ENCODE results near the gene NAGLU. TPM values are rescaled to one million over a fixed set of nuclear protein-coding genes. Genes with fewer than 3 reads are reported as not detected.

Gene NAGLU
- total and polyA plus RNA-seq, 11 donors = 8.4 to 22.0 (median 12.5) TPM

DNA sequence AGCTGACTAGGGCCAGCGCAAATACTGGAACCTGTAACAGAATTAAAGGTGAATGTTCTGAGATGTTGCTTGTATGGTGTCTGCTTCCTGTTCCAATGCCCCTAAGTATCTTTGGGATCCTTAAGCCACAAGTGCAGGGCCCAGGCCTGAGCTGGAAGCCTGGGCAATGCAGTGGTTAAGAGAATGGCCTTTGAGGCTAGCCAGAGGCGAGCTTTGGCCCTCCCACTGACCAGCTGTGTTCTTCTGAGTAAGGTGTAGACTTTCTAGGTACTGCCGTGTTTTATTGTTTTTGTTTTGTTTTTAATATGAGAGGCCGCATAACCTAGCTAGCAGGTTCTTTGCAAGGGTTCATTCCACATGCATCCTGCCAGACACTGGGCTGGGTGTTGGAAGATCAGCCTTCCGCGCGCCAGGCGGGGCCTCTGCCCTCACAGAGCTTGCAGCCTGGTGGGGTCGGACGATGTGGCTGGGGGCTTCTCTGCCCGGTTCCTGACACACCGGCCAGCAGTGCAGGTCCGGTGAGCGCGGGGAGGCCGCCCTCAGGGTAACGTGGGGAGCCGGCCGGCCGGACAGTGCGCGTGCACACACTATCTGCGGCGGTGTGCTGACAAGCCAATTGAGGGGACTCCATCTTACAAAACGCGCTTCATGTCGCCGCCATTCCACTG lies 30.3 kb downstream of the NAGLU start:
- no peak for TF ChIP-seq POLR2A (IDR thresholded peaks at IDR 0.05)
- TF ChIP-seq, protein P1, sequence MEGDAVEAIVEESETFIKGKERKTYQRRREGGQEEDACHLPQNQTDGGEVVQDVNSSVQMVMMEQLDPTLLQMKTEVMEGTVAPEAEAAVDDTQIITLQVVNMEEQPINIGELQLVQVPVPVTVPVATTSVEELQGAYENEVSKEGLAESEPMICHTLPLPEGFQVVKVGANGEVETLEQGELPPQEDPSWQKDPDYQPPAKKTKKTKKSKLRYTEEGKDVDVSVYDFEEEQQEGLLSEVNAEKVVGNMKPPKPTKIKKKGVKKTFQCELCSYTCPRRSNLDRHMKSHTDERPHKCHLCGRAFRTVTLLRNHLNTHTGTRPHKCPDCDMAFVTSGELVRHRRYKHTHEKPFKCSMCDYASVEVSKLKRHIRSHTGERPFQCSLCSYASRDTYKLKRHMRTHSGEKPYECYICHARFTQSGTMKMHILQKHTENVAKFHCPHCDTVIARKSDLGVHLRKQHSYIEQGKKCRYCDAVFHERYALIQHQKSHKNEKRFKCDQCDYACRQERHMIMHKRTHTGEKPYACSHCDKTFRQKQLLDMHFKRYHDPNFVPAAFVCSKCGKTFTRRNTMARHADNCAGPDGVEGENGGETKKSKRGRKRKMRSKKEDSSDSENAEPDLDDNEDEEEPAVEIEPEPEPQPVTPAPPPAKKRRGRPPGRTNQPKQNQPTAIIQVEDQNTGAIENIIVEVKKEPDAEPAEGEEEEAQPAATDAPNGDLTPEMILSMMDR (IDR thresholded peaks at IDR 0.05) = no peak
- intact Hi-C loops (cut with DNase I) = no loop called here
- Histone ChIP-seq H3K36me3 (peaks cover 0 to 57% (median 50%) of the 10 kb centered on the region in 9 donors), H3K27ac (peak overlapping the region; percentile 94 to 99 (median 98)), H3K9me3 (no peaks in the 10 kb centered on the region), H3K4me1 (peaks cover 10 to 61% (median 42%) of the 10 kb centered on the region in 12 donors), H3K27me3 (no peaks in the 10 kb centered on the region), H3K4me3 (peak overlapping the region; percentile 74 to 98 (median 92))
- DNase-seq (no peak), ATAC-seq (peak in 2 of 4 donors; percentile 4 to 20)
- WGBS, 4 donors = 21 to 50% (median 29%) methylated on average over 14 to 28 of the region's 28 CpGs

DNA sequence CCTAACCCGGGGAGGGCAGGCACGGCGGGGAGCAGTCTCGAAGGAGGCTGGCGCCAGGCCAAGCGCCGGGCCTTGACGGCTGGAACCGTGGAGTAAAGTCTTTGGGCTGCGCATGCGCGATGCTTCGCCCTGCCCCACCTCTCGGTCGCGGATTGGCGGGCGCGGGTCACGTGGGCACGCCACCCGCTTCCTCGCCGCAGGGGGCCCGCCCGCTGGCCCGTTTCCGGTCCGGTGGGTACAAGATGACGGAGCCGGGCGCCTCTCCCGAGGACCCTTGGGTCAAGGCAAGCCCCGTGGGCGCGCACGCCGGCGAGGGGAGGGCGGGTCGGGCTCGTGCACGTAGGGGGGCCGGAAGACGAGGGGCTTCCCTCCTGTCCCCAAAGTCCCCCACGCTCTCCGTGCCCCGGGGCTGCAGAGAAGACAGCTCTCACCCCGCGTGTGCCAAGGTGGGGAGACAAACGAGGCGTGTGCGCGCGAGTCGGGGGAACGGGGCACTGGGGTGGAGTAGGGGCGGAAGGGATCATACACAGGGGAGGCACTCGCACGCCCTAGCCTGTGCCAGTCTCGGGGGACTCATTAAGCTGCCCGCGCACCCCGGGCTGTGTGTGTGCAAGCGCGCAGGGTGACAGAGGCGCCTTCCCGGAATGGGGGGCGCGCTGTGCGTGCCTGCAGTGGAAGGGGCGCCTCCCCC lies 31.0 kb downstream of the NAGLU start, which contains the start of gene MLX:
Gene MLX, plus strand, starts transcription at position 218 of the 691 bp plus-strand sequence. Its CDS starts 25 bp downstream, at position 243.
- Histone ChIP-seq H3K4me3 (peak within 1 kb of the TSS; percentile 74 to 98 (median 92)), H3K27me3 (no peaks in the 10 kb centered on the region), H3K9me3 (no peaks in the 10 kb centered on the region), H3K36me3 (peaks cover 0 to 64% (median 56%) of the 10 kb centered on the region in 9 donors), H3K27ac (peak within 1 kb of the TSS; percentile 94 to 99 (median 98)), H3K4me1 (peaks cover 10 to 59% (median 37%) of the 10 kb centered on the region in 12 donors)
- TF ChIP-seq, protein P1 (IDR thresholded peaks at IDR 0.05) = no peak
- peak in 1 of 2 donors; percentile 74 for TF ChIP-seq POLR2A (IDR thresholded peaks at IDR 0.05)
- intact Hi-C loops (cut with DNase I) = no loop called here
- DNase-seq (peak; percentile 95 to 98 (median 97)), ATAC-seq (peak; percentile 77 to 85 (median 84))
- WGBS, 4 donors = 0 to 2% (median 1%) methylated on average over 20 to 72 of the region's 72 CpGs

DNA sequence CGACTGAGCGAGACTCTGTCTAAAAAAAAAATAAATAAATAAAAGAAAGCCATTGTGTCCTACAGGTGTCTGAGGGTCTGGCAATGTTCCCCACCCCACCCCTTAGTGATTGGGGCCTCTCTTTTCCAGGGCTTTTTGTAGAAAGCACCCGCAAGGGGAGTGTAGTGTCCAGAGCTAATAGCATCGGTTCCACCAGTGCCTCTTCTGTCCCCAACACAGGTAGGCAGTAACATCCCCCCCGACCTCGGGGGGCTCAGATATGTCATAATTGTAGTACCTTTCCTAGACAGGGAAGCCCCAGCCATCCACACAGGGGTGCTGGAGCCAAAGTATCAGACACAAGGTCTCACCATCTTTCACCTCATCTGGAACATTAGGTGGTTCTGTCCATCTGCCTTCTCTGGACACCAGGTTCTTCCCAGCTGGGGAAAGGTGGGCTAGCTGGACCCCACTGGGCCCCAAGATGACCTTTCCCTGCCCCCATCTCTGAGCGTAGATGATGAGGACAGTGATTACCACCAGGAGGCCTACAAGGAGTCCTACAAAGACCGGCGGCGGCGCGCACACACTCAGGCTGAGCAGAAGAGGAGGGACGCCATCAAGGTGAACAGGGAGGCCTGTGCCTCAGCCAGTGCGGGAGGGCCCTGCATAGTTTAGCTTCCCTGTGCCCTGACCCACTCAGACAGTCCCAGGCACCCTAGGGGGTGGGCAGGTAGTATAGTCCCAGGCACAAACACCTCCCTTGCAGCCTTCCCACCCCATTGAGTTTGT lies 32.5 kb downstream of the NAGLU start:
- Histone ChIP-seq H3K27ac (peak overlapping the region in 8 of 12 donors; percentile 42 to 99 (median 96)), H3K4me1 (peaks cover 4 to 46% (median 26%) of the 10 kb centered on the region in 12 donors), H3K9me3 (no peaks in the 10 kb centered on the region), H3K27me3 (no peaks in the 10 kb centered on the region), H3K36me3 (peaks cover 0 to 77% (median 71%) of the 10 kb centered on the region in 9 donors), H3K4me3 (peak overlapping the region in 4 of 12 donors; percentile 78 to 97 (median 88))
- TF ChIP-seq, protein P1 (IDR thresholded peaks at IDR 0.05) = no peak
- no peak for TF ChIP-seq POLR2A (IDR thresholded peaks at IDR 0.05)
- WGBS, 4 donors = 86 to 92% (median 87%) methylated on average over 14 of the region's 14 CpGs
- ATAC-seq (no peak), DNase-seq (peak in 1 of 5 donors; percentile 33)
- intact Hi-C loops (cut with DNase I) = no loop called here

All from heart left ventricle (tissue), 16 donors.